GM10266 (cell line): ENCODE measurements around the gene KLHL22.
"Not testable (repeated sequence)": the region's sequence is repeated elsewhere in the genome, so short reads cannot be mapped to it uniquely, and the experiment has no call there.

ENCODE experiments used
- DNase-seq: peaks from one replicate; pipeline ENCODE4 v3.0.0; 2012; ENCODE audit errors: extremely low spot score
- CTCF ChIP-seq: IDR thresholded peaks from 2 replicates; pipeline ENCODE4 v1.5.1; 2012; ENCODE audit warnings: mild to moderate bottlenecking, low read depth; ENCODE audit not compliant: control insufficient read depth, insufficient read depth; ENCODE audit errors: missing control alignments

KLHL22 gene

GRCh38 chr22:20471126-20471833 lies 24.3 kb downstream of the KLHL22 start:
- DNase-seq, result no peak
- no peak for TF ChIP-seq CTCF

DNA sequence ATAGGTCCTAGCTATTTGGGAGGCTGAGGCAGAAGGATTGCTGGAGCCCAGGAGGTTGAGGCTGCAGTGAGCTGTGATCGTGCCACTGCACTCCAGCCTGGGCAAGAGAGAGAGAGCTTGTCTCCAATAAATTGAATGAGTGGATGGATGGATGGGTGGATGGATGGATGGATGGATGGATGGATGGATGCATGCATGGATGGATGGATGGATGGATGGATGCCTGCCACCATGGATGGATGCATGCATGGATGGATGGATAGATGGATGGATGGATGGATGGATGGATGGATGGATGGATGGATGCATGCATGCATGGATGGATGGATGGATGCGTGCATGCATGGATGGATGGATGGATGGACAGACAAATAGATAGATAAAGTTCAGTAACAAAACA lies 25.1 kb downstream of the KLHL22 start:
- DNase-seq, result not testable (repeated sequence)

GRCh38 chr22:20469110-20469868 lies 26.3 kb downstream of the KLHL22 start:
- DNase-seq, result no peak
- TF ChIP-seq CTCF, result no peak

DNA sequence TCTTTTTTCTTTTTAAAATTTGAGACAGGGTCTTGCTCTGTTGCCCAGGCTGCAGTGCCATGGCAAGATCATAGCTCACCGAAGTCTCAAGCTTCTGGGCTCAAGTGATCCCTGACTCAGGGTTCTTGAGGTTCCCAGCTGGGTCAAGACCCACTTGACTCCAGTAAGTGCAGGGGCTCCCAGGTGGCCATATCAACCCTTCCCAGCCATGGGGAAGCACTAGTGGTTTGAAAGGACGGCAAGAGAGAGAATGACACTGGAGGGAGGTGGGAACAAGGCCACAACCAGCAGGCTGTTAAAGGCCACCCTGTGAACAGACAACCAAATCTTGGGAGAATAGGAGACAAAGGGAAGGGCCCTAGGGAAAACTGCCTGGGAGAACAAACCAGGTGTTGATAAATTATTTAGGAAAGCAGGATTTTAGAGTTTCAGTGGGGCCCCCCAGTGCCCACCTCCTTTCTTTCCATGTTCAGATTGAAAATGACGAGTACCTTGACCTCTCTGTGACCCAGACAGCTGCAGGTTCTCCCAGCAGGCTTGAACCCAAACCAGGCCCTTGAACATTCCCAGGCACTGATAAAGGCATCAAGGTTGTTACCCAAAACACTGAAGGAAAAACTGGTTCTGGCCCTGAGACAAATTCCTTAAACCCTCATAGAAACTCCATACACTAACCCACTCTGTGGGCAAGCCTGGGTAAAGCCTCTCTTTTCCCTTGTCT lies 28.8 kb downstream of the KLHL22 start:
- no peak for TF ChIP-seq CTCF
- DNase-seq, result no peak

DNA sequence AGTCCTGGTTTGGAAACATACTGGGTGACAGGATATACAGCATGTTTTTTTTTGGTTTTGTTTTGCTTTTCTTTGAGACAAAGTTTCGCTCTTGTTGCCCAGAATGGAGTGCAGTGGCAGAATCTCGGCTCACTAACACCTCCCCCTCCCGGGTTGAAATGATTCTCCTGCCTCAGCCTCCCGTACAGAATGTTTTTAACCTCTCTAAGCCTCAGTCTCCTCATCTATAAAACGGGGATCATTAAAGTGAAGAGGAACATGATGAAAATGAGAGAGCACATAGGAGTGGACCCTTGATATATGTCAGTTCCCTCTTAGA lies 29.9 kb downstream of the KLHL22 start:
- no peak for DNase-seq
- TF ChIP-seq CTCF, result no peak

- TF ChIP-seq CTCF, result no peak
- DNase-seq, result no peak
Measured at GRCh38 chr22:20464912-20465758, 30.5 kb downstream of the KLHL22 start.

DNA sequence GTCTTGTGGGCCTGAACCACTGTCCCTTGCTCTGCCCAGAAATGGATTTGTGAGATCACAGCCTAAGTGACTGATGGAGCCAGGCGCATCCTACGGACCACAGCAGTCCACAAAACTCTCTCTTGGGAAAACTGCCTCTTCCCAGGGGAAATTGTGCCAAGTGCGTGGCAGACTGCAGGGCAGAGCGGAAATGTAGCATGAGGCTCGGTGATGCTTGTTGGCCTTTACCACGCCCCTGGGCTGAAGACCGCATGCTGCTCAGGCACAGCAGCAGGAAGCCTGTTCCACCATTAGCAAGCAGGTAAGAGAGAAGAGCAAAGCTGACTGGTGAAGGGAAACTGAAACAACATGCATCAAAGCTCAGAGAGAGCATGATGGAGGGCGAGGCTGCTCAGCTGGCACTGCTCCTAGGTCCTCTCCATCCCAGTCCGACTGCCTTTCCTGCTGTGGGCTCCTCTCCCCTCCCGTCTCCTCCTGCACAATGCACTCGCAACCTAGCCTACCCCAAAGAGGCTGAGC lies 31.4 kb downstream of the KLHL22 start:
- no peak for TF ChIP-seq CTCF
- DNase-seq, result no peak
